ENCODE results near the gene IRX6.

The IRX6 gene

GRCh38 chr16:55346475-55346874, 22.5 kb downstream of the IRX6 start:
- no peak for TF ChIP-seq ZFX (IDR thresholded peaks at IDR 0.05; ENCODE audit: borderline replicate concordance)
- TF ChIP-seq, protein P1, sequence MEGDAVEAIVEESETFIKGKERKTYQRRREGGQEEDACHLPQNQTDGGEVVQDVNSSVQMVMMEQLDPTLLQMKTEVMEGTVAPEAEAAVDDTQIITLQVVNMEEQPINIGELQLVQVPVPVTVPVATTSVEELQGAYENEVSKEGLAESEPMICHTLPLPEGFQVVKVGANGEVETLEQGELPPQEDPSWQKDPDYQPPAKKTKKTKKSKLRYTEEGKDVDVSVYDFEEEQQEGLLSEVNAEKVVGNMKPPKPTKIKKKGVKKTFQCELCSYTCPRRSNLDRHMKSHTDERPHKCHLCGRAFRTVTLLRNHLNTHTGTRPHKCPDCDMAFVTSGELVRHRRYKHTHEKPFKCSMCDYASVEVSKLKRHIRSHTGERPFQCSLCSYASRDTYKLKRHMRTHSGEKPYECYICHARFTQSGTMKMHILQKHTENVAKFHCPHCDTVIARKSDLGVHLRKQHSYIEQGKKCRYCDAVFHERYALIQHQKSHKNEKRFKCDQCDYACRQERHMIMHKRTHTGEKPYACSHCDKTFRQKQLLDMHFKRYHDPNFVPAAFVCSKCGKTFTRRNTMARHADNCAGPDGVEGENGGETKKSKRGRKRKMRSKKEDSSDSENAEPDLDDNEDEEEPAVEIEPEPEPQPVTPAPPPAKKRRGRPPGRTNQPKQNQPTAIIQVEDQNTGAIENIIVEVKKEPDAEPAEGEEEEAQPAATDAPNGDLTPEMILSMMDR (IDR thresholded peaks at IDR 0.05) = no peak
- no peak overlapping the region for H3K27ac ChIP-seq

DNA sequence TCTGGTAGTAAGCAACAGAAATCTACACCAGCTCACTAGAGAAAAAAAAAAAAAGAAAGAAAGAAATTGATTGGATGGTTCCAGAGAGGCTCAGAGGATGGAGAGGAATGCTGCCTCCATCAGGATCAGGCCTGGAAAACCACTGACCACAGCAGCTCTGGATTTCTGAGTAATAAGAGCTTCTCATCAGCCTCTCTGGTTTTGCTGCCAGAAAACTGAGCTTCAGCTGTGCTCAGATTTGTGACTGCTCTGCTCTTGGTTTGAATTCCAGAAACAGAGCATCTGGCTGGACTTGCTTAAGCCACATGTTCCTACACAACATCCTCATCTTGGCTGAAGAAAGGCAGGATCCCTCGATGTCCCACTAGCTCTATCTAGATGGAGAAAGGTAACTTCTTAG, 25.9 kb downstream of the IRX6 start:
- TF ChIP-seq, protein P1 (IDR thresholded peaks at IDR 0.05) = no peak
- TF ChIP-seq ZFX (IDR thresholded peaks at IDR 0.05; ENCODE audit: borderline replicate concordance) = no peak
- H3K27ac ChIP-seq = no peak overlapping the region

- no peak overlapping the region for H3K27ac ChIP-seq
- no peak for TF ChIP-seq ZFX (IDR thresholded peaks at IDR 0.05; ENCODE audit: borderline replicate concordance)
- TF ChIP-seq, protein P1 (IDR thresholded peaks at IDR 0.05) = no peak
Observed at GRCh38 chr16:55350984-55351383, 27.0 kb downstream of the IRX6 start.

DNA sequence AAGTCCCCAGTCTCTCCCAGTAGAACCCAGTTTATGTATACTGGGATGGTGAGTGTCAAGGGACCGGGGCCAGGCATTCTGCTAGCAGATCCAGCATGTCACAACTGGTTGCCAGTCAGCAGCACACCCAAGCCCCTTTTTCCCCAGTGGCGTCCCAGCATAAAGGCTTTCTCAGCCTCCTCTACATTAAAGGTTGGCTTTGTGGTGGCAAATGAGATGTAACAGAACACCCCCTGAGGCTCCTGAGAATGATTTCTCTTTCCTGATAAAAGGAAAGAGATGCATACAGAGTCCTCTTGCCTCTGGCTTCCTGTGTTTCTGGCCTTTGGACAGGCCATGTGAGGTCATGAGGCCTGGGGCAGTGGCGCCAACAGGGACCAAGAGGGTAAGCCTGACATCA, 27.9 kb downstream of the IRX6 start:
- TF ChIP-seq ZFX (IDR thresholded peaks at IDR 0.05; ENCODE audit: borderline replicate concordance) = no peak
- TF ChIP-seq, protein P1 (IDR thresholded peaks at IDR 0.05) = no peak

GRCh38 chr16:55357241-55357640, 33.2 kb downstream of the IRX6 start:
- H3K27ac ChIP-seq = no peak overlapping the region
- TF ChIP-seq ZFX (IDR thresholded peaks at IDR 0.05; ENCODE audit: borderline replicate concordance) = no peak
- TF ChIP-seq, protein P1 (IDR thresholded peaks at IDR 0.05) = no peak

More for the DNA sequence above, 27.9 kb downstream of the IRX6 start:
- no peak overlapping the region for H3K27ac ChIP-seq

DNA sequence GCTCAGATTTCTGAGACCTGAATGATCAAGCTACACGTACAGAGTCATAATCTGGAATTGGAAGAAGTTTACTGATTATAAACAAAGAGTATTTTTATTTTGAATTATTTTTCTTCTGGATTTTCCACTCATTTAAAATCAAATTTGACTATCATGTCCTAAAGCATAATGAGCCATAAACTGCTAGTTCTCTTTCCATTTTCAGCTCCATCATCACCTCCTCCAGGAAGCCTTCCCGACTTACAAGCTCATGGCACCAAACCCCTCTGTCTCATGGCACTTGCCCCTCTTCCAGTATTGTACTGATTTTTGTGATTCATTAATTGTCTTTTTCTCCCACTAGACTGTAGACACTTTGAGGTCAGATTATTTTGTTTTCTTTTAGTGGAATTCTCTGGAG, 35.9 kb downstream of the IRX6 start:
- no peak overlapping the region for H3K27ac ChIP-seq
- no peak for TF ChIP-seq ZFX (IDR thresholded peaks at IDR 0.05; ENCODE audit: borderline replicate concordance)
- TF ChIP-seq, protein P1 (IDR thresholded peaks at IDR 0.05) = no peak

DNA sequence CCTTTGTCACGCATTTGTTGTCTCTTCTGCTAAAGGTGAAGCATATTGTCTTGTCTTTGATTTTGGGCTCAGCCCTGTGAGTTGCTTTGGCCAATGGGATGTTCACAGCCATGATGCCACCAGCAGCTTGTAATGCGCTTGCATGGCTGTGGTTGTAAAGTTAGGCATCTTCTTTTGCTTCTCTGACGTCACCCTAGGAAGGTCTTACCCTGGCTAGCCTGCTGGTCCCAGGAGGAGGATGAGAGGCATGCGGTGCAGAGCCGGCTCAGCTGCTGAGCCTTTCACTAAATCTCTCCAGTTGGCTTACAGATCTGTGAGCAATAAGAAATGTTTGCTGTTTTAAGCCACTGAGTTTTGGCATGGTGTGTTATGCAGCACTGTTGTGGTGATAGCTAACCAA, 40.8 kb downstream of the IRX6 start:
- no peak overlapping the region for H3K27ac ChIP-seq
- TF ChIP-seq, protein P1 (IDR thresholded peaks at IDR 0.05) = no peak
- no peak for TF ChIP-seq ZFX (IDR thresholded peaks at IDR 0.05; ENCODE audit: borderline replicate concordance)
